ENCODE data around the gene ZKSCAN8.
"Not testable (repeated sequence)": the region's sequence is repeated elsewhere in the genome, so short reads cannot be mapped to it uniquely, and the experiment has no call there.

ZKSCAN8 gene

DNA sequence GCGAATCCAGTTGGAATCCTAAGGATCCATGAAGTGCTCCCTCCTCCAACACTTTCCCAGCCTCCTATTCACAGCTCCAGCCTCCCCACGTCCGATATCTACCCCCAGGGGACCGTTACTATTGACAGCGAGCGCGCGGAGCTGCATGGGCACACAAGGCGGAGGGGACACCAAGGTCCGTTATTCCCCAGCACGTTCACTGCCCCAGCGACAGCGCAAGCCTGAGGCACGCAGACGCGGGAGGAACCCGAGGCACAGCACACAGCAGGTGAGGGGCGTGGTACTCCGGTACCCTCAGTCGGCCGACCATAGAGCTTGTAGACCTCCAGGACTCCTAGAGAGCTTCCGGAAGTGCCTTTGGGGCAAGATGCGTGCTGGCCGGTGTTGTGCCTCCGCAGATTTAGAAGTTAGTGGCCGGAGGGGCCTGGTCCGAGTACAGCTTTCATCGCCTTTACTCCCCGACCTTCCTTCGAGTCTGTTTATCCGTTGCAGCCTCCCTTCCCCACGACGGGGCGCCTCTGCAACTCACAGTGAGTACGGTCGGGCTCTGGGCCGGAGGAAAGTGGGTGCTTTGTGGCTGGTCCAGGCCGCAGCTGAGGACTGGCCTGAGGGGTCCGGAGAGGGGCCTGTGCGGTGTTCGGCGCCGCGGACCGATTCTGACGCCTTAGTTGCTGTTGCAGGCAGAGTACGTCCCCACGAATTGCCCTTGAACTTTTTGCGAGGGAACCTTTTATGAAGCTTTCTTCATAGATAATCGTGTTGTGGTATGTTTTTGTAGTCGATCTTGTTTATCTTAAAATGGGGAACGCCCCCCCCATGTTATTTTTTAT lies at the start of gene ZKSCAN8:
ZKSCAN8 (plus strand) TSS at position 384 of the 830 bp plus-strand sequence. CDS start 6,525 bp downstream, outside the sequence.
- DNase-seq (ENCODE audit: low spot score), result peak; percentile 94

DNA sequence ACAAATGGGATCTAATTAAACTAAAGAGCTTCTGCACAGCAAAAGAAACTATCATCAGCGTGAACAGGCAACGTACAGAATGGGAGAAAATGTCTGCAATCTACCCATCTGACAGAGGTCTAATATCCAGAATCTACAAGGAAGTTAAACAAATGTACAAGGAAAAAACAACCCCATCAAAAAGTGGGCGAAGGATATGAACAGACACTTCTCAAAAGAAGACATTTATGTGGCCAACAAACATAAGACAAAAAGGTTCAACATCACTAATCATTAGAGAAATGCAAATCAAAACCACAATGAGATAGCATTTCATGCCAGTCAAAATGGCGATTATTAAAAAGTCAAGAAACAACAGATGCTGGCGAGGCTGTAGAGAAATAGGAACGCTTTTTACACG lies 39.5 kb upstream of the ZKSCAN8 start:
- not testable (repeated sequence) for DNase-seq (ENCODE audit: low spot score)

DNA sequence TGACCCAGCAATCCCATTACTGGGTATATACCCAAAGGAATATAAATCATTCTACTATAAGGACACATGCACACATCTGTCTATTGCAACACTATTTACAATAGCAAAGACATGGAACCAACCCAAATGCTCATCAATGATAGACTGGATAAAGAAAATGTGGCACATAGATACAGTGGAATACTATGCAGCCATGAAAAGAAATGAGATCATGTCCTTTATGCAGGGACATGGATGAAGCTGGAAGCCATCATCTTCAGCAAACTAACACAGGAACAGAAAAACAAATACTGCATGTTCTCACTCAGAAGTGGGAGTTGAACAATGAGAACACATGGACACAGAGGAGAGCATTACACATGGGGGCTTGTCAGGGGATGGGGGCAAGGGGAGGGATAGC lies 39.0 kb upstream of the ZKSCAN8 start:
- not testable (repeated sequence) for DNase-seq (ENCODE audit: low spot score)

DNA sequence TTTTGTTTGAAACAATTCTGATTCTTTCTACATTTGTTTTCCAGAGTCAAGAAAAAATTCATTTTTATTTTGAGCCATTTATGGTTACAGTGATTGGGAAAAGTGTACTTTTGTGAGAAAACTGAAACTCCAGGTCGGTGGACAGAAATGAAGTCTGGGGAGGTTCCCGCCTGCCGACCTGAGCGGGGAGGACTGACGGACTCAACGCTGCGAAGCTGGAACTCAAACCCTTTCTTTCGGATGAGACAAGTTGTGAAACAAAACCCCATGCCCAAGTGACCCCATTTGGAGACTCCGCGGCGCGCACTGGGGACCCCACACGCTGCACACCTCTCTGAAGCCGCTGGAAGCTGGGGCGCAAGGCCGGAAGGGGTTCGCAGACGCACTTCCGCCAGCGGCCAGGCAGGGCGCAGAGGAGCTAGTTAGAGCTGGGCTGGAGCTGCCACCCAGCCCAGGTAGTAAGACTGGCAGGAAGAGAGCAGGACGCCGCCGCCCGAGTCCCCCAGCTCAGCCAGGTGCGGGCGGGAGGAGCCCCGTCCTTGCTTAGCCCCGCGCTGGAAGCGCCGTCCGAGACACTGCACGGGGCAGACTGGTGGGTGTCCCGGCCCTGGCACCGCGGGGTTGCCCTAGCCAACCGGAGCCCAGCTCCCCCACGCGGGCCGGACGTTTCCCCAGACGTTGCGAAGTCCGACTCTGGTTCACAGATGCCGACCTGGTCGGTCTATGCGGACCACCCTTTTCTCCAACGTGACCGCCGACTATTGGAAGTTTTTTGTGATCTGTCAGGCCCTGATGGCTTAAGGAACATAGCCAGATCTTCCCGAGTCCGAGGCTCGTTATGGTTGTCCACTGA lies 37.1 kb upstream of the ZKSCAN8 start:
- peak; percentile 86 for DNase-seq (ENCODE audit: low spot score)

DNA sequence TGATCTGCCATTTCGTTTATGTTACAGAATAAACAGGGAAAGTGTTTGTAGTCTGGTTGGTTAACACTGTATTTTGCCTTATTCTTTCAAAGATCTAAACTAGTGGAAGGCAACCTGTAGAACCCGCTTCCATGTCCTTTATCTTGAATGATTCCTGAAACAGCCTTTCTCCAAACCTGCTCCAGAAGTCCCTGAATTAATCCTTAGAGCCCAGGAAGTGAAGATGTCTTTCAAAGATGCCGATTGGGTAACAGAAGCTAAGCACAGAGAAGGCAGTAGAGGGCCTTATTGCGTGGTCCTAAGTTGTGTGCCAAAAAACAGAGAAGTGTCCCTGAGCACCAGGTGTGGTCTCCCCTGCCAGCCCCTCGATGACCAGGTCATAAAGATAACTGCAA lies 36.4 kb upstream of the ZKSCAN8 start:
- DNase-seq (ENCODE audit: low spot score), result peak; percentile 3

DNA sequence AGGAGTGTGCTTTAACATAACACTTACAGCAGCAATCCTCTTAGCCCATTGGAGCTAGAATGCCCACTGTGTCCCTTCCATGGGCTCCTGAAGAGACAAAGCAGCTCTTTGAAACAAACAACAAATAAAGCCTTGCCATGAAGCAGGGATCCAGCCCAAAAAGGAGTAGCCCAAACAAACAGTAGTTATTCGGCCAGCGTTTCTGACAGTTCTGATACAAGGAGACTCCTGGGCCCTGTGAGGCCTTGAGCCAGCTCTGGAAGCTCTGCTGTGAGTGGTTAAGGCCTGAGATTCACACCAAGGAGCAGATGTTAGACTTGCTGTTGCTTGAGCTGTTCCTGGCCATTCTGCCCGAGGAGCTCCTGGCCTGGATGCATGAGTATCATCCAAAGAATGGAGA lies 34.2 kb upstream of the ZKSCAN8 start:
- DNase-seq (ENCODE audit: low spot score), result no peak

DNA sequence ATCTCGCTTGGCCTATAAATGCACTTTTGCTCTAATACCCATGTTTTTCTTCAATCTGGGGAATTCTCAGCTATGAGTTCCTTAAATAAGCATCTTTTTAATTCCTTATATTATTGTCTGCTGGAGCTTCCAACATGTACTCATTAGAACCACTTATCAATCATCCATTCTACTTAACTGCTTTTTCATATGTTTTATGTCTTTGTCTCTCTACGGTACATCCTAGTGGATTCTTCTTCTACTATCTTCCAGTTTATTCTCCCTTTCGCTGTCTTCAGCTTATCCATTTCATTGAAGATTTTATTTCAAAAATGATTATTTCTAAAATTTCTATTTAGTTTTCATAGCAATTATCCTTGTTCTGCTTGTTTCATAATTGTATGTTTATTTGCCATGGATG lies 29.7 kb upstream of the ZKSCAN8 start:
- DNase-seq (ENCODE audit: low spot score), result no peak

DNA sequence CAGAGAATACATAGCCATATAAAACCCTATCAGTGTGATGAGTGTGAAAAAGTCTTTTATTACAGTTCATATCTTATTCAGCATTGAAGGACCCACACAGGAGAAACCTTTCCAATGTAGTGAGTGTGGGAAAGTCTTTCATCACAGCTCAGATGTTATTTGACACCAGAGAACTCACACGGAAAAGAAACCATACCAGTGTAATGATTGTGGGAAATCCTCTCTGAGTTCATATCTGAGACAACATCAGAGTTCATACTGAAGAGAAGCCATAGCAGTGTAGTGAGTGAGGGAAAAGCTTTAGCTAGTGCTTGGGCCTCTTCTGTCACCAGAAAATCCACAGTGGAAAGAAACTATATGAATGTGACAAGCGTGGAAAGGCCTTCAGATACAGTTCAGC lies 25.9 kb upstream of the ZKSCAN8 start:
- DNase-seq (ENCODE audit: low spot score), result no peak

DNA sequence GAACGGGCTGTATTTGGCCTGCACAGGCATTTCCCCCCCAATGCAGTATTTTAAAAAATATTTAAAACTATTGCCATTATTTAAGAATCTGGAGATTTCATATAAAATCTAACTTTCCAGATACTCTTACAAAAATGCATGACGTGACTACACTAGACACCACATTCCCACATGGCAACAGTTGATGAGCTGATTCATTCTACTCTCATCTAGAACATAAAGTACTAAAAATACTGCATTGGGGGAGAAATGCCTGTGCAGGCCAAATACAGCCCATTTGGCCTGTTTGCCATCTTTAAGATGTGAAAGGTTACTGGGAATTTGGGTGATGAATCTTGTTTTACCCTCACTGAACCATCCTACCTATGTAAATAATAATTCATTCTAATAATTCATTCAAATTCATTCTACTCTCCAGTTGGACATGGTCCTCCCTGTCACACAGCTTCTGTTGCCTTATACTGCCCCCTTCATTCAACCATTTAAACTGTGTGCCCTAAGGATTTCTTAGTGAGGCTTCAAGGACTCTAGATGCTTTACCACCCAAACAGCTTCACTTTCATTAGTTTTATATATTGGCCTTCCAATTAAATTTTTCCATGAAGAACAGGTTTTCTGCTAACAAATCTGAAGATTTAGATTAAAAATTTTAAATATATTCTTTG lies 24.2 kb upstream of the ZKSCAN8 start:
- no peak for DNase-seq (ENCODE audit: low spot score)

DNA sequence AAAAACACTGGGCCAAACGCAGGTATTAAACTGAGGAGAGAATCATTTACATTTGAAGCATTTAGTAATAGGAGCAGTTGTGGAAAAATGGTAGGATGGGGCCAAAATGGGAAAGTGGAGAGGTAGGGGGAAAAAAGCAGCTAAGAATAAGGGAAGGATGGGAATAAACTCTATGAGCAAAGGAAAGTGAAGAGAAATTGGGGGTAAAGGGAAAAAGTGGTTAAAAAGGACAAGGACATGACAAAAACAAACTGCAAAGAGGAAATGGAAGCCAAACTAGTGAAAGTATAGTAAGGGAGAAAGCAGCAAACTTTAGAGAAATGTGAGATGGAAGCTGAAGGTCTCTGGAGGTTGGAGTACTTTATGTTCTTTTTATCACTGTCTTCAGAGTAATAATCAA lies 23.5 kb upstream of the ZKSCAN8 start:
- DNase-seq (ENCODE audit: low spot score), result no peak

DNA sequence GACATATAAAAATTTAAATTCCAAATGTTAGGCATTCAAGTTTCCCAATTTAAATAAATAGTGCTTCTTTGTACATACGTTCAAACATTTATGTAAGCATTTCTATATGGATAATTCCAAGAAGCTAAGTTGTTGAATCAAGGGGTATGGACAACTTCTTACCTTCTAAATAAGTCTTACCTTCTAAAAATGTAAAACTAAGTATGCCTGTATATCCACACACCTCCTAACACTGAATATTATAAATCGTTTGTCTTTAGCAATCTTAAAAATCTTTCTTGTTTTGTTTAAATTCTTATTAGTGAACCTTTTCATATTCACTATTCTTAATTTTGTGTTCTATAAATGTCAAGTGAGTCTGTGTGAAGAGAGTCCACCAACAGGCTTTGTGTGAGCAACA lies 19.8 kb upstream of the ZKSCAN8 start:
- DNase-seq (ENCODE audit: low spot score), result no peak

DNA sequence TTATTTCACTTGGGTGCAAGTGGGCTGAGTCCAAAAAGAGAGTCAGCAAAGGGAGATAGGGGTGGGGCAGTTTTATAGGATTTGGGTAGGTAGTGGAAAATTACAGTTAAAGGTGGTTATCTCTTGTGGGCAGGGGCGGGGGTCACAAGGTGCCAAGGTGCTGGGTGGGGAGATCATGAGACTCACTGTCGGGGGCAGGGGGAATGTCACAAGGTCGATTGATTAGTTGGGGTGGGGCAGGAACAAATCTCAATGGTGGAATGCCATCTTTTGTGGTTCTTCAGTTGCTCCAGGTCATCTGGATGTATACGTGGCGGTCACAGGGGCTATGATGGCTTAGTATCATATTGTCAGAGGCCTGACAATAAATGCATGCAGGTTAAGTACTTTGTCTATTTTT lies 19.4 kb upstream of the ZKSCAN8 start:
- not testable (repeated sequence) for DNase-seq (ENCODE audit: low spot score)

DNA sequence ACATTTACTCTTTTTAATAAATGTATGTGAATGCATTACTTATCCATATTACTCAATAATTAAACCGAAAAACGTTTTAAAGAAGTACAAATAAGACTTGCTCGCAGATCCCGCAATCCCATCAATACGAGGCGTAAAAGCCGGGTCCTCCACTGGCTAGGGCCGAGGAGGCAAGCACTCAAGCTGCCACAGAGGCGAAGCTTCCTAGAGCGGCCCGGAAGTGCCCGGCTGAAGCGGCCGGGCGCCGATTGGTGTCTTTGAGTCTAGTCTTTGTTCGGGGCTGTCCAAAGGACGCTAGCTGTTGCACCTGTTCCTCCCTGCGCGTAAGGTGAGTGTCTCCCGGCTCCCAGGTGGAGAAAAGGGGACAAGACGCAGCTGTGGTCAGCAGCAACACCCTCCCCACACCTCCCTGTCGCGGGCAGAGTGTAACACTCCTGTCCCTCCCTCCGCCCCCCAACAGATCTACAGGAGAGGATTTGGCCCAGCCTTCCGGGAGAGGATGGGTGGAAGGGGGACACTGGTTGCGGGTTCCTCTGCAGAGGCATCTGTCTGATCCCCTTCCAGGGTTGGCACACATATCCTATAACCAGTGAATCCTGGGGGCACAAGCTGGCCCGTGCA lies 17.2 kb upstream of the ZKSCAN8 start, which contains the start of gene ZSCAN16:
ZSCAN16 (plus strand) TSS at position 260 of the 621 bp plus-strand sequence. CDS start 835 bp downstream, outside the sequence.
- peak; percentile 82 for DNase-seq (ENCODE audit: low spot score)

DNA sequence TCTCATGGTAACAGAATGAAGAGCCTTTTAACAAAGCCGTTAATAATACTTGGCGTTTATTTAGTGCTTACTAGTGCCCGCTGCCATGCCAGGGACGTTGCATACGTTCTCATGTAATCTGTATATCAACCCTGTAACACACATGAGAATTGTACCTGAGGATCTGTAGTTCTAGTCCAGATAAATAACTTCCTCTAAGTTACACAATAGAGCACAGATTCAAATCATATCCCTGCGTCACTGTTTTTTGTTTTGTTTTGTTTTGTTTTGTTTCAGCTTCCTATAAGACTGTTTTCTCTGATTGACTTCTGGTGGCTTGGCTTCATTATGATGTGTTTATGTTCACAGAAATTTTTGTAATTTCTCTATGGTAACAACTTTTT lies 16.7 kb upstream of the ZKSCAN8 start:
- DNase-seq (ENCODE audit: low spot score), result no peak

DNA sequence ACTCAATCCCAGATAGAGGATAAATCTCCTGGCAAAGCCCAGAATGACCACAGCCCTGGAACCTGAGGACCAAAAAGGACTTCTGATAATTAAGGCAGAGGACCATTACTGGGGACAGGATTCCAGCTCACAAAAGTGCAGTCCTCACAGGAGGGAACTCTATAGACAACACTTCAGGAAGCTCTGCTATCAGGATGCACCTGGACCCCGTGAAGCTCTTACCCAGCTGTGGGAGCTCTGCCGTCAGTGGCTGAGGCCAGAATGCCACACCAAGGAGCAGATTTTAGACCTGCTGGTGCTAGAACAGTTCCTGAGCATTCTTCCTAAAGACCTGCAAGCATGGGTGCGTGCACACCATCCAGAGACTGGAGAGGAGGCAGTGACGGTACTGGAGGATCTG lies 16.3 kb upstream of the ZKSCAN8 start:
- no peak for DNase-seq (ENCODE audit: low spot score)

DNA sequence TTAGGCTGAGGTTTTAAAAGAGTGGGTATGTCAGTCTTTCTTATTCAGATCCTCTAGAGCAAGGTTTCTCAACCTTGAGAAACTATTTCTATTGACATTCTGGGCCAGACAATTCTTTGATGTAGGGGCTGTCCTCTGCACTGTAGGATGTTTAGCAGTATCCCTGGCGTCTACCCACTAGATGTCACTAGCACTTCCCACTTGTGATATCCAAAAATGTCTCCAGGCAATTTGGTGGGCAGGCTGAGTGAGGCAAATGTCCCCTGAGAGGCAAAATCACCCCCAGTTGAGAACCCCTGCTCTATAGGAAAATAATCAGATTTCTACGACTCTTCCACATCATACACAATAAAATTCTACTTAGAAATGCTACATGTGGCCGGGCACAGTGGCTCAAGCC lies 7.7 kb upstream of the ZKSCAN8 start:
- peak; percentile 37 for DNase-seq (ENCODE audit: low spot score)

DNA sequence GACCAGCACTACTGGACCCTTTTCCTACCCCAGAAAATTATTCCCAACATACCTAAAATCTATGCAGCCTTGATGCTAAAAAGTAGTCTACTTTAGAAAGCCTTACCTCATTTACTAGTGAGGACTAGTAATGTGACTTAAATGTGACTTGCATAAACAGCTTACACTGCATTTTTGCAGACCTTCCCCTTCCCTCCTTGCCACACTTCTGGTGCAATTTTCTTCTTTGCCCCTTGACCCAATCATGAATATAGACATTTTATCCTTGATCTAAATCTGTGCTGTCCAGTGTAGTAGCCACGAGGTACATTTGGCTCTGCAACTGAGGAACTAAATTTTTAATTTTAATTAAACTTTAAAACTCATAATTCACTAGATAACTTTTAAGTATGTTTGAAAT lies 7.0 kb upstream of the ZKSCAN8 start:
- DNase-seq (ENCODE audit: low spot score), result no peak

DNA sequence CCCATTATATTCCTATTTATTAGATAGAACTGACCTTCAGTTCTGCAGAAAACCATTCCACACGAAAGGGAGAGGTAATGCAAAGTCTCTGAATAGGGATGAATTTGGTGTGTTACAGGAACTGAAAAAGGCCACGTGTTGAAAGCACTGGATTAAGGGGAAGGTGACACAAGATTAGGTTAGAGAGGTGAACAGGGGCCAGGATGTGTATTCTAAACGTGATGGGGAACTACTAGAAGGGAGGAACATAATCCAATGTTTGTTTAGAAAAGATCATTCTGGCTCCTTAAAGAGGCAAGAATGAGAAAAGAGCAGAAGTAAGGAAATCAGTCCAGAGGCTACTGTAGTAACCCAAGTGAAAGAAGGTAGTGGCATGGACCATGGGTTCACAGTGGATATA lies 6.3 kb upstream of the ZKSCAN8 start:
- DNase-seq (ENCODE audit: low spot score), result no peak

DNA sequence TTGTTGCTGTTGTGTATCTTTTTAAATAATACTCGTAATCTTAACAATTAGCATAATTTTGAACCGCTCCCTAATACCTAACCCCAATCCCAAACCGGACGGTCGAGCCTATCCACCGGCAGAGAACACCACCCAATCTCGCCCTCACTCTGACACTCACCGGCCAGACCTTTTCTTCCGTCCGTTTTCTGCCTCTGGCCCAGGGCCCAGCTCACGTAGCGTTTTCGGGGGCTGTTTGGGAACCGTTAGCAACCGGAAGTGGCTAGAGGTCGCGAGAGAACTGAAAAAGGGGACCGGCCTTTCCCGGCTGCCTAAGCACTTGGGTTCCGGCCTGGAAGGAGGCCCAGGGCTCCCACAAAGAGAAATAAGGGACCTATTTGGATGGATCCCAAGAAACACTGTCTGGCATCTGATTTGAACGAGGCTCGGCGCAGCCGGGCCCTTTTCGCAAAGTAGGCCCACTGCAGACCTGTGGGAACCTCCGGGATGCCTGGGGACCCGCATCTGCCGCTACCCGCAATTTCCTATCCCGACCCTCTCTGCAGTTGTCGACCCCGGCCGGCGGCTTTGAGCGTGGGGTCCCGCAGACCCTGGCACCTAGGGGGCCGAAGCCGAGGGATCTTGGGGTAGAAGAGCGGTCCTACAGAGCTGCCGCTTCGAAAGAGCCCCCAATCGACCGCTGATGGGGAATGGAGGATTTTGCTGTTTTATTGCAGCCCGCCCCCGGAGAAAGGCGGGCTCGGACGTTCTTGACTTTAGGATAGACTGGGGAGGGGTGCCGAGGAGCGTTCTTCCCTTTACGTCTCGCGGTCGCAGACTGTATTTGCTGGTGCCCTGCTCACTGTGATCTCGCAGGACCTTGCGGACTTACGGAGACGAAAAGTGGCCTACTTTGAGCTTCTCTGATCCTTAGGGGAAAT lies 4.8 kb upstream of the ZKSCAN8 start:
- DNase-seq (ENCODE audit: low spot score), result peak; percentile 90

DNA sequence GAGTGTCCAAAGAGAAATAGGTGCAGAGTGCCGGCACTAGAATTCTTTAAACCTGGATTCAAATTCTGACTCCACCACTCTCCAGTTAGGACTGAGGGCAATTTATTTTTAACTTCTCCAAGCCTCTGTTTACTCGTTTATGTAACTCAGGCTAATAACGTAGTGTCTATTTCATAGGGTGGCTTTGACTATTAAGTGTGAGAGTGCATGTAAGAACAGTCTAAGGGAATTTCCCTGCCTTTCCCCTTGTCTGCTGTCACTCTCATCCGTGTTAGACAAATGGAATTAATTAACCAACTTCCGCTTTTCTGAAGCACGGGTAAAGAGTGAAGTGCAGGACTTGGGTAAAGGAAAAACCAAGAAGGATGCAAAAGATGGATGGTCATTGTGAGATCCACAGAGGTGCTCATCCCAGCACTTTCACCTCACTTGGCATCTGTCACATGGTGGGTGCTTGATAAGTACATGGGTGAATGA lies 4.1 kb upstream of the ZKSCAN8 start:
- peak; percentile 2 for DNase-seq (ENCODE audit: low spot score)
